ENCODE data around the gene BIRC7. TPM values are rescaled to one million over a fixed set of nuclear protein-coding genes. Genes with fewer than 3 reads are reported as not detected.

The BIRC7 gene
- total RNA-seq, 1 donor from 2014 or later = not detected

DNA sequence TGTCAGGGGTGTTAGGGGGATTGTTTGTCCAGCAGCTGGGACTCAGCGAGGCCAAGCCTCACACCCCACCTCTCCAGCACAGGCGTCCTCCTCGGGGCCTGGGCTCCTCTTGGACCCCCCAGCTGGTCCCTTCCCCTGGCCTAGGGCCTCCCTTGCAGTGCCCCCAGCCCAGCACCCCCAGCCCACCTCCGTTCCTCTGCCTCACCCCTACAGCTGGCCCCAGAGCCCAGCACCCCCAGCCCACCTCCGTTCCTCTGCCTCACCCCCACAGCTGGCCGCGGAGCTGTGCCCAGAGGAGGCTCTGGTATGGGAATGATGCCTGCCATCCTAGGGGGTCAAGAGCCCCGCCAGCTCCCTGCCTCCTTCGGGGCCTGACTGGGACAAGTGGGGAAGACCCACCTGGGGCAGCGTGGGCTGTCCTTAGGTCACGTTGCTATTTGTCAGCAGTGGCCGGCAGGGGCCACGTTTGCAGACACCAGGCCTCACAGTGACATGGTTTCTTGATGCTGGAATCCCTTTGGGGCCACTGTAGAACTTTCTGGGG, 49.3 kb downstream of the BIRC7 start:
- no peaks in the 10 kb centered on the region for H3K4me1 Mint-ChIP-seq (ENCODE audit: low read depth, unreplicated experiment)
- TF ChIP-seq, protein P1, sequence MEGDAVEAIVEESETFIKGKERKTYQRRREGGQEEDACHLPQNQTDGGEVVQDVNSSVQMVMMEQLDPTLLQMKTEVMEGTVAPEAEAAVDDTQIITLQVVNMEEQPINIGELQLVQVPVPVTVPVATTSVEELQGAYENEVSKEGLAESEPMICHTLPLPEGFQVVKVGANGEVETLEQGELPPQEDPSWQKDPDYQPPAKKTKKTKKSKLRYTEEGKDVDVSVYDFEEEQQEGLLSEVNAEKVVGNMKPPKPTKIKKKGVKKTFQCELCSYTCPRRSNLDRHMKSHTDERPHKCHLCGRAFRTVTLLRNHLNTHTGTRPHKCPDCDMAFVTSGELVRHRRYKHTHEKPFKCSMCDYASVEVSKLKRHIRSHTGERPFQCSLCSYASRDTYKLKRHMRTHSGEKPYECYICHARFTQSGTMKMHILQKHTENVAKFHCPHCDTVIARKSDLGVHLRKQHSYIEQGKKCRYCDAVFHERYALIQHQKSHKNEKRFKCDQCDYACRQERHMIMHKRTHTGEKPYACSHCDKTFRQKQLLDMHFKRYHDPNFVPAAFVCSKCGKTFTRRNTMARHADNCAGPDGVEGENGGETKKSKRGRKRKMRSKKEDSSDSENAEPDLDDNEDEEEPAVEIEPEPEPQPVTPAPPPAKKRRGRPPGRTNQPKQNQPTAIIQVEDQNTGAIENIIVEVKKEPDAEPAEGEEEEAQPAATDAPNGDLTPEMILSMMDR (IDR thresholded peaks at IDR 0.05; ENCODE audit: partially characterized antibody, unreplicated experiment) = no peak

DNA sequence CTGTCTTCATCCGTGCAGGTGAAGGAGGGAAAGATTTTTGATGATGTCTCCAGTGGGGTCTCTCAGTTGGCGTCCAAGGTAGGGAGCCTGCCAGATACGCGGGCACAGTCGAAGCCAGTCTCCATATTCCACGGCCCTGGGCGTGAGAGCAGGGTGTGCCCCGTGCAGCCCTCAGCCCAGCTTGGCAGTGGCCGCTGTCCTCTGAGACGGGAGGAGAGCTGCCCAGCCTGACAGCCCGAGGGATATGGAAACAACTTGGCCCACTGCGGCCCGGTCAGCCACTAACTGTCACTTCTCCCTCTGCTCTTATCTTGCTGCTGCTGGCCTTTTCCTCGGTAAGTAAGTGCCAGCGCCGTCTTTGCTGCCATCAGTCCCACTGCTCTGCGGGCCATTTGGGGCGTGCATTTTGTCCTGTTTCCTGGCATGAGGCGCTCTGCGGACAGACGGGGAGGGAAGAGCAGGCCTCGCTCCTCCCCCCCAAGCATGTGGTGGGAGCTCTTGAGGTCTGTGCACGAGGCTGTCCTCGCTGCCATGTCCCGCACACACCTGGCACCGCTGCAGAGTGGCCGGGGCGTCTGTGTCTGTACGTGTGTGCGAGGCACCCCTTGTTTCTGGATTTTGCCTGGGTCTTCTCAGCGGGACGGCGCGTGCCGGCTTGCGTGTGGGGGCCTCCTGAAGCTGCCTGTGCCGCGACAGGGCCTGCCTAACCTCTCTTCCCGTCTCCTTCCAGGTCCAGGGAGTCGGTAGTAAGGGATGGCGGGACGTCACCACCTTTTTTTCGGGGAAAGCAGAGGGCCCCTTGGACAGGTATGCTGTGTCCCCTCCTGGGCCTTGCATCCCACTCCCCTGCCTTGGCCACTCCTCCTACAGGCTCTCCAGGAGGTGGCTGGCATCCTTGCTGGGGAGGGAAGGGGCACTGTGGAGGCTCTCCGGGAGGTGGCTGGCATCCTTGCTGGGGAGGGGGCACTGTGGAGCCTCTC, 50.2 kb downstream of the BIRC7 start:
- H3K4me3 Mint-ChIP-seq (ENCODE audit: unreplicated experiment) = no peak overlapping the region
- H3K27me3 Mint-ChIP-seq (ENCODE audit: unreplicated experiment) = peaks cover 7% of the 10 kb centered on the region
- H3K9me3 Mint-ChIP-seq (ENCODE audit: unreplicated experiment) = peaks cover 1% of the 10 kb centered on the region
- no peaks in the 10 kb centered on the region for H3K4me1 Mint-ChIP-seq (ENCODE audit: low read depth, unreplicated experiment)
- TF ChIP-seq, protein P1 (IDR thresholded peaks at IDR 0.05; ENCODE audit: partially characterized antibody, unreplicated experiment) = no peak
- no peak for DNase-seq
- H3K27ac Mint-ChIP-seq (ENCODE audit: unreplicated experiment) = no peak overlapping the region
- no peaks in the 10 kb centered on the region for H3K36me3 Mint-ChIP-seq (ENCODE audit: unreplicated experiment)

More for the DNA sequence above, 49.3 kb downstream of the BIRC7 start:
- Mint-ChIP-seq H3K9me3 (ENCODE audit: unreplicated experiment) (peaks cover 1% of the 10 kb centered on the region), H3K27ac (ENCODE audit: unreplicated experiment) (no peak overlapping the region), H3K27me3 (ENCODE audit: unreplicated experiment) (peaks cover 10% of the 10 kb centered on the region), H3K4me3 (ENCODE audit: unreplicated experiment) (no peak overlapping the region), H3K36me3 (ENCODE audit: unreplicated experiment) (no peaks in the 10 kb centered on the region)
- no peak for DNase-seq

DNA sequence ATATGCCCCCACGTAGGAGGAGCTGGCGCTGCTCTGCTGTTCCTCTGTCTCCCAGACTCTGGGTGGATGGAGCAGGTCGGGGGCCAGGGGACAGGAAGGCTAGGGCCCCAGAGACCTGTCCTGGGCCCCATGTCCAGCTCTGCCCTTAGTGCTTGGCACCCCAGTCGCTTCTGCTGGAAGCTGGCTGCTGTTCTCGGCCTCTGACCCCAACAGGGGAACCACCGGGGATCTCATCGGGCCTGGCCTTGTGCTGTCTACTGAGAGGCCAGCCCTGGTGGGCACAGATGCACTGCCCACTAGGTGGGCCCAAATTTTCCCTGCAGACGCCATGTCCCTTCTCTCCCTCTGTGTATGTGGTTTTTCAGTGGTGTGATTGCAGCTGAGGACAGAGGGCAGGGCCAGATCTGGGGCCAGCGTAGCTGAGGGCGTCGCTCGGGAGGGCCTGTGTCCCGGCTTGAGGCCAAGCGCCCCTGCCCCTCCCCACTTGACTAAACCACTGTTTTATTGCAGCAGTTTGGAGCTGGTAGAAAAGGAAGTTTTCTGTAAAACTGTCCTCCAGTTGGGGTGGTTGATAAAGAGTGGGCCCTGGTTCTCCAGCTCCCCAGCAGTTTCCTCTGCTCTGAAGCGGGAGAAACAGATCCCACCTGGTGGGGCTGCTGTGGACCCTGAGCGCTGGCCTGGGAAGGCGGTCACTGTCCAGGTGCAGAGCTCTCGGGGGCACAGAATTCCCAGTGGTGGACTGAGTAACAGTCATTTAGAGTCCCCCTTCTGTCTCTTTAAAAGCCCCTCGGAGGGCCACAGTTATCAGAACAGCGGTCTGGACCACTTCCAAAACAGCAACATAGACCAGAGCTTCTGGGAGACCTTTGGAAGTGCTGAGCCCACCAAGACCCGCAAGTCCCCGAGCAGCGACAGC, 51.3 kb downstream of the BIRC7 start:
- Mint-ChIP-seq H3K4me3 (ENCODE audit: unreplicated experiment) (no peak overlapping the region), H3K9me3 (ENCODE audit: unreplicated experiment) (peaks cover 3% of the 10 kb centered on the region), H3K36me3 (ENCODE audit: unreplicated experiment) (no peaks in the 10 kb centered on the region), H3K27ac (ENCODE audit: unreplicated experiment) (no peak overlapping the region), H3K27me3 (ENCODE audit: unreplicated experiment) (peaks cover 7% of the 10 kb centered on the region), H3K4me1 (ENCODE audit: low read depth, unreplicated experiment) (no peaks in the 10 kb centered on the region)
- TF ChIP-seq, protein P1 (IDR thresholded peaks at IDR 0.05; ENCODE audit: partially characterized antibody, unreplicated experiment) = no peak
- DNase-seq = no peak

DNA sequence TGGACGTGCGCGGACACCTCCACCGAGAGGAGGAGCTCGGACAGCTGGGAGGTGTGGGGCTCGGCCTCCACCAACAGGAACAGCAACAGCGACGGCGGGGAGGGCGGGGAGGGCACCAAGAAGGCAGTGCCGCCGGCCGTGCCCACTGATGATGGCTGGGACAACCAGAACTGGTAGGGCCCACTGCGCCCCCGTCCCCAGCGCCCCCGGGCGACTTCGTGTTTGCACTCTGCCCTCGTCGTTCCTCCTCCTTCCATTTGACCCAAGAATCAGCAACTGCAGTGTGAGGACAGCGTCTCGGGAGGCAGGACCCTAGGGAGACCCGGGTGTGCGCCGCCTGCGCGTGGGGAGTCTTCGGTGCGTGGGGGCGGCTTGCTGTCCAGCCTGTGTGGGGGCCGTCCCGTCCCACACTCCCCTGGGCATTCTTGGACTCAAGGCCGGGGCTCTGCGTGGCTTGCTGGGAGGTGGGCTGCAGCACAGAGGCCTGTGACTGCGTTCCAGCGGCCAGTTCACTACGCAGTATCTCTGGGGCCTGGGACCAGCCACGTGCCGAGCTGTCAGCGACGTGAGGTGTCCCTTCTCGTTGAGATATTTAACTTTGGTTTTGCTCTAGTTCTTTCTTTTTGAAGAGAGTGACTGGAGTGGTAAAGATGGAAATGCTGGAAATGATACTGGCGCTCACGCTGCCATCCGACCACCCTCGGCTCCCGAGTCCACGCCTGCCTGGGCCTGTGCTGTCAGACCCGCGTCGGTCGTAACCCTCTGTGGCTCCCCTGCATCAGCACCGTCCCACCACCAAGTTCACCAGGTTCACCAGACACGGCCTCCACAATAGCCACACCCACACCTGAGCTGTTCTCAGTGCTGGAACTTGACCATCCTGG, 52.2 kb downstream of the BIRC7 start:
- peaks cover 7% of the 10 kb centered on the region for H3K27me3 Mint-ChIP-seq (ENCODE audit: unreplicated experiment)
- no peak for DNase-seq
- peaks cover 3% of the 10 kb centered on the region for H3K9me3 Mint-ChIP-seq (ENCODE audit: unreplicated experiment)
- no peaks in the 10 kb centered on the region for H3K36me3 Mint-ChIP-seq (ENCODE audit: unreplicated experiment)
- TF ChIP-seq, protein P1 (IDR thresholded peaks at IDR 0.05; ENCODE audit: partially characterized antibody, unreplicated experiment) = no peak
- no peak overlapping the region for H3K27ac Mint-ChIP-seq (ENCODE audit: unreplicated experiment)
- no peak overlapping the region for H3K4me3 Mint-ChIP-seq (ENCODE audit: unreplicated experiment)
- H3K4me1 Mint-ChIP-seq (ENCODE audit: low read depth, unreplicated experiment) = peaks cover 1% of the 10 kb centered on the region

Data from glutamatergic neuron (in vitro differentiated cells).